GM21360 (cell line): ENCODE measurements around the gene TEX261.

Source experiments
- ATAC-seq: cut with Tn5 transposase; IDR thresholded peaks from one replicate; pipeline ENCODE4 v1.9.1; 2021; ENCODE audit warnings: mild to moderate bottlenecking, moderate library complexity; ENCODE audit not compliant: unreplicated experiment

Gene TEX261

DNA sequence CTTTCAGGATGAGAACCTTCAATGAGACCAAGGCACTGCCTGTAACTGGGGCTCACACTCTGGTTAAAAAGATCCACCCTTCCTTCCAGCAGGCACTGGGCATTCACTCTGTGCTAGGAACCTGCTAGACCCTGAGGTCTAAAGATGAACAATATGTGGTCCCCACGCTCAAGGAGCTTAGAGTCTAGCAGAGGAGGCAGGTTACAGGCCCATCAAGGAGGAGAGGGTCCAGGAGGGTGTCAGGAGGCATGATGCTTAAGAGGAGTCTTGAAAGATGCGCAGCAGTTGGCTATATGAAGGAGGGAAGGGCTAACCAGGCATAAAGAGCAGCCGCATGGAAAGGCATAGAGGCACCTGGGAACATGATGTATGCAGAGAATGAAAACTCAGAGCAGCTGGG lies 11.7 kb downstream of the TEX261 start:
- ATAC-seq, result no peak

- no peak for ATAC-seq
Measured at GRCh38 chr2:70981866-70982810, 12.5 kb downstream of the TEX261 start.

GRCh38 chr2:70981421-70981820 lies 13.3 kb downstream of the TEX261 start:
- ATAC-seq, result no peak

- ATAC-seq, result no peak
Measured at GRCh38 chr2:70979626-70980025, 15.0 kb downstream of the TEX261 start.

GRCh38 chr2:70979180-70979488 lies 15.5 kb downstream of the TEX261 start:
- ATAC-seq, result no peak

DNA sequence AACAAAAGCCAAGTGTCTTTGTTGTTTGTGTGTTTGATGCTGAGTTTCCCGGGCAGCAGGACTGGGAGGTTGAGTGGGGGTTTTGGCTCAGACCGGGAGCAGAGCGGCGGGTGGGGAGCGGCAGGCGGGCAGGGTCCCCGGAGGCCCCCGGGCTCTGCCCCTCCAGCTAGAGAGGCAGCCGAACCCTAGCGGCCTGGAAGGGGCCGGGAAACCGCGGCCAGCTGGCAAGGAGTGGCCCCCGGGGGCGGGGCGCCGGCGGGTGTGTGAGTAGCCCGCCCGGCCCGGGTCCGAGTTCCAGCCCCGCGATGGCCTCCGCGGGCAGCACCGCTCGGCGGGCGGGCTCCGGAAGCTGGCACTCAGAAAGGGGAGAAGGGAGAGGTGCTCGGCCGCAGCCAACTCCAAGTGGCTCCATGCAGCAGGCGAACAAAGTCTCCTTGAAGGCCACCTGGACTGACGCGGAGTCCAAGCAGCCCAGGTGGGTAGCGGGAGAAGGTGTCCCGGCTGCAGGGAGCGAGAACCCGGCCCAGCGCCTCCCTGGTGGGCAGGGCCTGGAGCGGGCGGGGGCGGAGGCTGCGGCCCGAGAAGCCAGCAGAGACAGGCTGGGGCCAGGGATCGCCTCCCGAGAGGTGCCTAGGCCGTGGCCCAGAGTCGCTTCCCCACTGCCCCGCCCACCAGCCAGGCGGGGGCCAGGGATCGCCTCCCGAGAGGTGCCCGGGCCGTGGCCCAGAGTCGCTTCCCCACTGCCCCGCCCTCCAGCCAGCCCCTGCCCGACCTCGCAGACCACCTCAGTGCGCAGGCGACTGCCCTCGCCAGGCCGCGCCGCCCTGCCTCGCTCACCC lies 16.1 kb downstream of the TEX261 start, which contains the start of gene ANKRD53:
Gene ANKRD53 (plus strand): TSS at position 290 of the 839 bp plus-strand sequence. CDS start 16 bp downstream, at position 306.
- no peak for ATAC-seq

DNA sequence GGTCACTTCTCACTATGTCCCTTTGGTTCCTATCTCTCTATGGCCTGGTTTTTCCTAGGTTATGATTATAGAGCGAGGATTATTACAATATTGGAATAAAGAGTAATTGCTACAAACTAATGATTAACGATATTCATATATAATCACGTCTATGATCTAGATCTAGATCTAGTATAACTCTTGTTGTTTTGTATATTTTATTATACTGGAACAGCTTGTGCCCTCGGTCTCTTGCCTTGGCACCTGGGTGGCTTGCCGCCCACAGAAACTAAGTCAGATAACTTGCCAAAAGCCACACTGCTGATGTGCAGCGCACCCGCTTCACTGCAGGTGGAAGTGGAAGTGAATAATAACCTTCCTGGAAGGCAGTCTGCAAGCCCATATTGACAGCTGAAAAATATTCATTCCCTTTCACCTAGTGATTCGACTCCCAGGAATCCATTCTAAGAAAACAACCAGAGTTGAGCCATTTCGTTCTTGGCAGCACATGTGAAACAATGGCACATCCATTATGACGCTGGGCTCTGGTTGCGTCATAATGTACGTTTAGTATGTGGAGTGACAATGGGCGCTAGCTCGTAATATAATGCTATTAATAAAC lies 17.0 kb downstream of the TEX261 start:
- no peak for ATAC-seq

- ATAC-seq, result no peak
Measured at GRCh38 chr2:70975237-70975636, 19.4 kb downstream of the TEX261 start.

GRCh38 chr2:70974592-70974991 lies 20.1 kb downstream of the TEX261 start:
- no peak for ATAC-seq

GRCh38 chr2:70967189-70967588 lies 27.5 kb downstream of the TEX261 start:
- ATAC-seq, result no peak

DNA sequence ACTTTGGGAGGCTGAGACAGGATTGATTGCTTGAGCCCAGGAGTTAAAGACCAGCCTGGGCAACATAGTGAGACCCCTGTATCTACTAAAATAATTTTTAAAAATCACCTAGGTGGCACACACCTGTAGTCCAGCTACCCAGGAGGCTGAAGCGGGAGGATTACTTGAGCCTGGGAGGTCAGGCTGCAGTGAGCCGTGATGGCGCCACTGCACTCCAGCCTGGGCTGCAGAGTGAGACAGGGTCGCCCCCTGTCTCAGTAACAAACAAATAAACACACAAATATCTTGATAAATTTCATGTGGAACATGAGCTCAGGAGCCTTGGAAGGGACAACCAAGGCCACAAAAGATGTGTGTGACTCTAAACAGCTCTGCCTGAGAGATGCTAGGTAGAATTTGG lies 28.0 kb downstream of the TEX261 start:
- no peak for ATAC-seq

DNA sequence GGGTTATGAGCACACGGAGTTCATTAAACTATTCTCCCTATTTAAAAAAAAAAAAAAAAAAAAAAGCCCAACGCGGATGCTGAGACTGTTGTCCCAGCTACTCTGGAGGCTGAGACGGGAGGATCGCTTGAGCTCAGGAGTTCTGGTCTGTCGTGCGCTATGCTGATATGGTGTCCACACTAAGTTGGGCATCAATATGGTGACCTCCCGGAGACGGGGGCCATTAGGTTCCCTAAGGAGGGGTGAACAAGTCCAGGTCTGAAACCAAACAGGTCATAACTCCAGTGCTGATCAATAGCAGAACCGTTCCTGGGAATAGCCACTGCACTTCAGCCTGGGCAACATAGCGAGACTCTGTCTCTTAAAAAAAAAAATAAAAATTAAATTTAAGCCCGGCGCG lies 29.2 kb downstream of the TEX261 start:
- no peak for ATAC-seq

- ATAC-seq, result peak; percentile 89
Measured at GRCh38 chr2:70964596-70965386, 29.9 kb downstream of the TEX261 start.

- ATAC-seq, result no peak
Measured at GRCh38 chr2:70964133-70964532, 30.5 kb downstream of the TEX261 start.

DNA sequence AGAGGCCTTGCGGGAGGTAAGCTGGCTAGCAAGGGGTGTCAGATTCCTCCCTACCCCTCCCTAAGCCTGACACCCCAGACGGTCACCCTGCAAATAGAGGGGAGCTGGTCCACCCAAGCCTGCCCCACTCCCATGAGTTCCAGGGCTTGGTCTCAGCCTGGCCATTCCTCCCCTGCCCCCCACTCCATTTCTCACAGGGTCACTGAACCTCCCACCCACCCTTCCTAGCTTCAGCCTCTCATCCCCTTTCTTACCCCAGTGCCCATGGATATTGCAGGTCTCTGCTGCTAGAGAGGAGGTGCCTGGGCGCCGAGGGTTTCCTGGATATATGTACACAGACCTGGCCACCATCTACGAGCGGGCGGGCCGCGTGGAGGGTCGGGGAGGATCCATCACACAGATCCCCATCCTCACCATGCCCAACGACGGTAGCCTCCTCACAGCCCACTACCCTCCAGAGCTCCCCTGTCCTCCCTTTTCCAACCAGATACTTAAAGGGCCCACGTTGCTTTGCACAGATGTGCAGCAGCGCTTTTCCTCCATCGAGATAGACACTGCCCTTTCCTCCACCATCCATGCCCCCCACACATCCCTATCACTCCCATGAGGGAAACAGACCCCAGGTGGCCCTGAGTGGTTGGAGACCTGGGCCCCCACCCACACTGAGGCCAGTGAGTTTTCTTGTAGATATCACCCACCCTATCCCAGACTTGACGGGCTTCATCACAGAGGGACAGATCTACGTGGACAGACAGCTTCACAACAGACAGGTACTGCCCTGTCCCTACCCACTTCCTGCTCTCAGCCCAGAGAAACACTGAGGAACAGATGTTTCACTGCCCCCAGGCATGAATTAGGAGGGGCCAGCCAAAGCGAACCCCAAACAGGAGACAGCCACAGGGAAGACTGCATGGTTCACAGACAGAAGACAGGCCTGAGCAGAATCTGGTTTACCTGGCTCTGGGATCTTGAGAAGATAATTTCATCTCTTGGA lies 31.5 kb downstream of the TEX261 start:
- ATAC-seq, result no peak

DNA sequence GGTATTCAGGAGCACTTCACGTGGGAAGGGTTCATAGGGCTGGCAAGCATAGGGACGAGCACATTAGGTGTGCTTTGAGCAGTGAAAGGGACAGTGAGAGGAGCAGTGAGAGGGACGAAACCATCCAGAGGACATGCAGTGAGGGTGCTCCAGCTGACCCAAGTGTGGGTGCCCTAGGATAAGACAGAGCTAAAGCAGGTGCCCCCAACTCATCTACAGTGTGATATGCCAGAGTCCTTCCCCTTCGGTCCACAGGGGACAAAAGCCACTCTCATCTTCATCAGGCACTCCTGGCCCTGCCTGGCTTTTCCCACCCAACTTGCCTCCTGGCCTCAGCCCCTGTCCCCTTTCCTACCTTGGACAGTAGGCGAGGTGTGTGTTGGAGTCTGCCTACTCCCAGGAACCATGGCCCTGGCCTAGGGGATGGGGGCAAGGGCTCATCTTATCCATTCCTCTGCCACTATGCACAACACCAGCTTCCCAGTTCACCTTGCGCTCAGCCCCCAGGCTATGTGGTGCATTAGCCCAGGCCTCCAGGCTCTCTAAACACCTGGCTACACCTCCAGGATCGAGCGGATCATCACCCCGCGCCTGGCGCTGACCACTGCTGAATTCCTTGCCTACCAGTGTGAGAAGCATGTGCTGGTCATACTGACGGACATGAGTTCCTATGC lies 32.3 kb downstream of the TEX261 start:
- no peak for ATAC-seq

GRCh38 chr2:70961648-70961994 lies 33.1 kb downstream of the TEX261 start:
- ATAC-seq, result no peak

- ATAC-seq, result no peak
Measured at GRCh38 chr2:70960833-70961647, 33.6 kb downstream of the TEX261 start.
